Measurements from ENCODE around the gene MAPK1.

GRCh38 chr22:21855676-21856075 lies 11.8 kb downstream of the MAPK1 start:
- TF ChIP-seq CTCF (IDR thresholded peaks at IDR 0.05) (no peak), POLR2A (IDR thresholded peaks at IDR 0.05) (no peak)

Measured in uterus (tissue), 2 donors.